DOHH2 (cell line): ENCODE data around the gene USP12.

Experiments used
- H3F3A ChIP-seq: fragments of 200-600 bp; sonication (generic), shearing (Covaris generic); 2 replicates; pipeline ENCODE4 v1.6.0; 2016; ENCODE audit warnings: antibody characterized with exemption, mild to moderate bottlenecking; ENCODE audit not compliant: control insufficient read depth, insufficient read depth
- H3K27ac ChIP-seq: fragments of 200-600 bp; sonication (generic); 2 replicates; pipeline ENCODE4 v1.5.1; 2014; ENCODE audit warnings: low read depth, mild to moderate bottlenecking, low read length, moderate library complexity
- H3K27me3 ChIP-seq: fragments of 200-600 bp; sonication (generic); 2 replicates; pipeline ENCODE4 v1.6.1; 2014; ENCODE audit warnings: mild to moderate bottlenecking, low read length, mixed read lengths; ENCODE audit not compliant: control insufficient read depth
- H3K36me3 ChIP-seq: fragments of 200-600 bp; sonication (generic); 2 replicates; pipeline ENCODE4 v1.6.1; 2014; ENCODE audit warnings: mild to moderate bottlenecking, low read length, moderate library complexity, mixed read lengths; ENCODE audit not compliant: control insufficient read depth
- H3K4me1 ChIP-seq: fragments of 200-600 bp; sonication (generic); 2 replicates; pipeline ENCODE4 v1.6.1; 2014; ENCODE audit warnings: mild to moderate bottlenecking, low read length, mixed read lengths; ENCODE audit not compliant: control insufficient read depth
- H3K4me2 ChIP-seq: fragments of 200-600 bp; sonication (generic); 2 replicates; pipeline ENCODE4 v1.6.0; 2014; ENCODE audit warnings: mild to moderate bottlenecking, low read length, moderate library complexity
- H3K4me3 ChIP-seq: fragments of 200-600 bp; sonication (generic); 2 replicates; pipeline ENCODE4 v1.5.1; 2014; ENCODE audit warnings: mild to moderate bottlenecking, low read length, mixed read lengths
- H3K79me2 ChIP-seq: fragments of 200-600 bp; sonication (generic); 2 replicates; pipeline ENCODE4 v1.6.1; 2014; ENCODE audit warnings: mild to moderate bottlenecking, low read length, mixed read lengths; ENCODE audit not compliant: control insufficient read depth
- H3K9me2 ChIP-seq: fragments of 200-600 bp; sonication (generic); replicated peaks from 2 replicates; pipeline ENCODE4 v1.6.1; 2014; ENCODE audit warnings: mild to moderate bottlenecking, low read length, mixed read lengths; ENCODE audit not compliant: control insufficient read depth
- H3K9me3 ChIP-seq: fragments of 200-600 bp; sonication (generic); 2 replicates; pipeline ENCODE4 v1.6.1; 2014; ENCODE audit warnings: antibody characterized with exemption, low read length, mixed read lengths; ENCODE audit not compliant: control insufficient read depth, insufficient read depth
- H4K20me1 ChIP-seq: fragments of 200-600 bp; sonication (generic); 2 replicates; pipeline ENCODE4 v1.6.0; 2014; ENCODE audit warnings: low read depth, mild to moderate bottlenecking, antibody characterized with exemption, low read length, moderate library complexity; ENCODE audit not compliant: control insufficient read depth, insufficient read depth
- CTCF ChIP-seq: fragments of 200-600 bp; sonication (generic); IDR thresholded peaks from one replicate; pipeline ENCODE4 v1.5.1; 2014; ENCODE audit warnings: antibody characterized with exemption, mild to moderate bottlenecking, low read depth, low read length; ENCODE audit not compliant: poor library complexity, severe bottlenecking
- EZH2phosphoT487 ChIP-seq: fragments of 200-600 bp; sonication (generic); IDR thresholded peaks from 2 replicates; pipeline ENCODE4 v1.6.1; 2017; ENCODE audit warnings: borderline replicate concordance, mild to moderate bottlenecking, antibody characterized with exemption, low read length, moderate library complexity, mixed read lengths

Gene USP12

GRCh38 chr13:27043013-27043412 is 128.6 kb downstream of the USP12 start:
- Histone ChIP-seq H3K4me3 (no peak overlapping the region), H3K4me2 (no peak overlapping the region)

GRCh38 chr13:27041341-27041740 is 130.3 kb downstream of the USP12 start:
- no peaks in the 10 kb centered on the region for H4K20me1 ChIP-seq
- H3F3A ChIP-seq, result no peaks in the 10 kb centered on the region
- H3K9me3 ChIP-seq, result no peaks in the 10 kb centered on the region
- H3K27ac ChIP-seq, result no peak overlapping the region
- TF ChIP-seq EZH2phosphoT487 (no peak), CTCF (no peak)
- H3K9me2 ChIP-seq, result no peaks in the 10 kb centered on the region
- H3K4me2 ChIP-seq, result no peak overlapping the region
- no peaks in the 10 kb centered on the region for H3K79me2 ChIP-seq
- peaks cover 6% of the 10 kb centered on the region for H3K4me1 ChIP-seq
- no peak overlapping the region for H3K4me3 ChIP-seq
- H3K36me3 ChIP-seq, result no peaks in the 10 kb centered on the region
- H3K27me3 ChIP-seq, result peaks cover 10% of the 10 kb centered on the region

More at GRCh38 chr13:27043013-27043412, 128.6 kb downstream of the USP12 start:
- peaks cover 4% of the 10 kb centered on the region for H3K27me3 ChIP-seq
- peaks cover 6% of the 10 kb centered on the region for H3K4me1 ChIP-seq
- no peaks in the 10 kb centered on the region for H3K9me2 ChIP-seq
- TF ChIP-seq CTCF, result no peak
- no peak for TF ChIP-seq EZH2phosphoT487
- no peaks in the 10 kb centered on the region for H3K36me3 ChIP-seq
- H4K20me1 ChIP-seq, result no peaks in the 10 kb centered on the region
- H3K27ac ChIP-seq, result no peak overlapping the region
- no peaks in the 10 kb centered on the region for H3K9me3 ChIP-seq
- no peaks in the 10 kb centered on the region for H3F3A ChIP-seq
- no peaks in the 10 kb centered on the region for H3K79me2 ChIP-seq

GRCh38 chr13:27040826-27041108 is 130.8 kb downstream of the USP12 start:
- no peaks in the 10 kb centered on the region for H3K9me2 ChIP-seq
- H3K4me1 ChIP-seq, result peaks cover 6% of the 10 kb centered on the region
- no peak overlapping the region for H3K4me2 ChIP-seq
- H3K27ac ChIP-seq, result no peak overlapping the region
- TF ChIP-seq CTCF (no peak), EZH2phosphoT487 (no peak)
- peaks cover 16% of the 10 kb centered on the region for H3K27me3 ChIP-seq
- no peak overlapping the region for H3K4me3 ChIP-seq
- H3F3A ChIP-seq, result no peaks in the 10 kb centered on the region
- no peaks in the 10 kb centered on the region for H3K79me2 ChIP-seq
- H4K20me1 ChIP-seq, result no peaks in the 10 kb centered on the region
- no peaks in the 10 kb centered on the region for H3K36me3 ChIP-seq
- no peaks in the 10 kb centered on the region for H3K9me3 ChIP-seq

GRCh38 chr13:27039171-27039701 is 132.4 kb downstream of the USP12 start:
- H3K4me1 ChIP-seq, result no peaks in the 10 kb centered on the region
- no peaks in the 10 kb centered on the region for H3K79me2 ChIP-seq
- H3K4me3 ChIP-seq, result no peak overlapping the region
- peaks cover 20% of the 10 kb centered on the region for H3K27me3 ChIP-seq
- no peaks in the 10 kb centered on the region for H3F3A ChIP-seq
- no peaks in the 10 kb centered on the region for H4K20me1 ChIP-seq
- TF ChIP-seq EZH2phosphoT487 (no peak), CTCF (no peak)
- H3K27ac ChIP-seq, result no peak overlapping the region
- no peaks in the 10 kb centered on the region for H3K36me3 ChIP-seq
- H3K9me2 ChIP-seq, result no peaks in the 10 kb centered on the region
- no peaks in the 10 kb centered on the region for H3K9me3 ChIP-seq
- H3K4me2 ChIP-seq, result no peak overlapping the region
